Motor neuron (in vitro differentiated cells): Measurements from ENCODE around the gene ARFGAP1. TPM values are rescaled to one million over a fixed set of nuclear protein-coding genes. Genes with fewer than 3 reads are reported as not detected.

Experiments
- ATAC-seq, 8 experiments: fragments of 200-7000 bp; cut with Tn5 transposase; replicated peaks in 6 of 8; 2 replicates each; pipeline ENCODE4 v1.8.0; 2021; ENCODE audit warnings: mild to moderate bottlenecking in 8 of 8, moderate library complexity in 8 of 8
- H3K27ac ChIP-seq, 2 donors: fragments of 250-450 bp; sonication (Bioruptor Pico); 2 replicates each; pipeline ENCODE4 v1.9.0; 2021; ENCODE audit warnings: antibody characterized with exemption in 2 of 2, mild to moderate bottlenecking in 2 of 2, moderate library complexity in 1 of 2
- H3K4me1 ChIP-seq, 2 donors: fragments of 250-450 bp; sonication (Bioruptor Pico); replicated peaks in 1 of 2; 2 replicates each; pipeline ENCODE4 v1.6.1; 2021; ENCODE audit warnings: antibody characterized with exemption in 2 of 2, mild to moderate bottlenecking in 2 of 2, moderate library complexity in 1 of 2
- H3K4me3 ChIP-seq, 5 donors: fragments of 250-450 bp; sonication (Bioruptor Pico); 2 replicates each; pipeline ENCODE4 v1.9.0; 2021; ENCODE audit warnings: antibody characterized with exemption in 5 of 5, mild to moderate bottlenecking in 5 of 5, moderate library complexity in 4 of 5
- WGBS, 10 experiments: fragments of 450-650 bp; shearing (Covaris generic); methylation state at CpG; one replicate each; pipeline ENCODE4 v1.0.0; 2022; 5-methylcytosine and 5-hydroxymethylcytosine counted together
- in situ Hi-C, 9 experiments: fragments of 400-800 bp; cut with MboI; loops; one replicate each; pipeline ENCODE4 v1.15.0; 2021; ENCODE audit warnings: low sequenced_read_pairs in 9 of 9, low pct_unique_long_range_greater_than_20kb in 2 of 9; ENCODE audit not compliant: unreplicated experiment in 9 of 9
- total RNA-seq, 8 experiments: library from RNA; unstranded; fragments of 300-600 nt; gene quantifications; 2 replicates each; pipeline versions ENCODE4 v1.2.3 to v1.2.4, GENCODE V29; 2022

The ARFGAP1 gene
- total RNA-seq, 8 experiments from 2014 or later, result 37.1 to 103 (median 66.8) TPM

DNA sequence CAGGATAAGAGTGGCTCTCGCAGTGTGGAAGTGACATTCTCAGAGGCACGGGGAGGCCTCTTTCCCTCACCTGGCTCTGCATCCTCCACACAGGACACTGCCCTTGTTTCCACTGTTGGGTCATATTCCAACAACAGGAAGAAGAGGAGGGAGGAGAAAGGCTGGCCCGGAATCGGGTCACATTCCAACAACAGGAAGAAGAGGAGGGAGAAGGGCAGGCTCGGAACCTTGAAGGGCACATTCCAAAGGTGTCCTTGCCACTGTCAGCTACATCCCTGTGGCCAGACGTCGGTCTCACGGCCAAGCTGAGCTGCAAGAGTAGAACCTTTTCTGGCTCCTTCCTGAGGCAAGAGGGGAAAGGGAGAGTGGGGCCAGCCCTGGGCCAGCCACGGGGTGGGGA lies 63.1 kb downstream of the ARFGAP1 start:
- ATAC-seq, result no peak
- 0 to 100% (median 4%) methylated on average over 1 to 2 of the region's 9 CpGs; no CpG with 5 or more reads in 6 of the 10 experiments for WGBS, 10 experiments
- in situ Hi-C loops, result no loop called here
- H3K27ac ChIP-seq, result no peak overlapping the region
- no peak overlapping the region for H3K4me3 ChIP-seq
- H3K4me1 ChIP-seq, result peaks cover 0 to 1% of the 10 kb centered on the region in 2 donors

DNA sequence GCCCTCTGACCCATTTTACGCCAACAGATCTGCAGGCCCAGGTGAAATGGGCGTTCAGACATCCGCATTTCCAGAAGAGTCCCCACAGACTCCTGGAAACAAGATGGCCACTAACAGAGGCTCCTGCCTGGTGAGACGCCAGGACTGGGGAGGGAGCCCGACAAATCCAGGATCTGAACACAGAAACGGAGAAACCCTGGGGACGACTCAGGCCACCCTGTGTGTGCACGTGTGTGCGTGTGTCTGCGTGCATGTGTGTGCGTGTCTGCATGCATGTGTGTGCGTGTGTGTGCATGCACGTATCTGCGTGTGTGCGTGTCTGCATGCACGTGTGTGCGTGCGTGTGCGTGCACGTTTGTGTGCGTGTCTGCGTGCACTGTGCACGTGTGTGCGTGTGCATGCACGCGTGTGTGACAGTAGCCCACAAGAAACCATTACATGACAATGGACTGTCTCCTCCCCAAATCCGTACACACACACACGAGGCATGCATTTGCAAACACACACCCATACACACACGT lies 63.7 kb downstream of the ARFGAP1 start:
- 82 to 100% (median 88%) methylated on average over 1 to 20 of the region's 29 CpGs; no CpG with 5 or more reads in 2 of the 10 experiments for WGBS, 10 experiments
- in situ Hi-C loops, result no loop called here
- Histone ChIP-seq H3K4me3 (no peak overlapping the region), H3K4me1 (no peaks in the 10 kb centered on the region), H3K27ac (no peak overlapping the region)
- ATAC-seq, result no peak

DNA sequence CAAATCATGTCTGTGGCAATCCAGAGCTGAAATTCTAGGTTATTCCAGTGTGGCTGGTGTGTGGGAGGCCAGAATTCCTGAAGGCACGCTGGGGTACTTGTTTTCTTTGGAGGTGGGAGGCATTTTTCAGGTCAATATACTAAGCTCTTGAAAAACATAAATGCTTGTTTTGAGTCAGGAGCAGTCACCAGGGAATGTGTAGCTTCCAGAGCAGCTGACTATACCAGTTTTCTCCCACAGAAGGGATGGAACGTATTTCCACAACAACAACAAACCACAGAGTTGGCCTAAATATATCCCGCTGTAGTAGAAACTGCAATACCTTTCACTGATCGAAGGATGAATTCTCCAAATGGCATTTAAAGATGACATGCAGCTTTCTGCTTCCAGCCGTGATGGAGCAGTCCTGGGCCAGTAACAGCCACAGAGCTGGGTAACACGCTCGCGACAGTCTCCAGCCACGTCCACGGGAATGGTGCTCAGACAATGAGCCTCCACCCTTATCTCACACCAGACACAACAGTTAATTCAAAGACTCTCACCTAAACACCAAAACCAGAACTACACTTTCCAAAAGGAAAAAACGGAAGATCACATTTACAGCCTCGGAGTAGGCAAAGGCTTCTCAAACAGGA lies 65.3 kb downstream of the ARFGAP1 start:
- 32 to 97% (median 81%) methylated on average over 2 to 8 of the region's 12 CpGs; no CpG with 5 or more reads in 1 of the 10 experiments for WGBS, 10 experiments
- no peak for ATAC-seq
- H3K27ac ChIP-seq, result no peak overlapping the region
- no peak overlapping the region for H3K4me3 ChIP-seq
- in situ Hi-C loops, result no loop called here
- peaks cover 0 to 5% of the 10 kb centered on the region in 2 donors for H3K4me1 ChIP-seq

Other genes starting within 250 kb of the ARFGAP1 start
- 10 to 100 TPM; 22.9 to 38.5 (median 33.6) TPM for gene YTHDF1, start 56.7 kb upstream of the ARFGAP1 start, total RNA-seq
- gene BIRC7, start 36.9 kb upstream of the ARFGAP1 start, total RNA-seq, result 10 to 100 TPM in 2 of 8 experiments, 1 to 10 TPM in 2, under 1 TPM in 2, not detected in 2; 0.29 to 14.1 (median 2.2) TPM
- gene NKAIN4, start 18.4 kb upstream of the ARFGAP1 start, total RNA-seq, result 100 to 1,000 TPM in 1 of 8 experiments, 10 to 100 TPM in 4, under 1 TPM in 3; 0.31 to 102 (median 18.5) TPM
- gene COL20A1, start 20.4 kb downstream of the ARFGAP1 start, total RNA-seq, result 1 to 10 TPM in 1 of 8 experiments, under 1 TPM in 7; 0.13 to 1.6 (median 0.55) TPM
- gene CHRNA4, start 88.5 kb downstream of the ARFGAP1 start, total RNA-seq, result 10 to 100 TPM in 4 of 8 experiments, 1 to 10 TPM in 3, under 1 TPM in 1; 0.54 to 29.1 (median 12.5) TPM
- gene KCNQ2, start 199.8 kb downstream of the ARFGAP1 start, total RNA-seq, result 100 to 1,000 TPM in 1 of 8 experiments, 10 to 100 TPM in 4, 1 to 10 TPM in 1, under 1 TPM in 2; 0.18 to 124 (median 58.4) TPM
- gene EEF1A2, start 226.3 kb downstream of the ARFGAP1 start, total RNA-seq, result 100 to 1,000 TPM in 4 of 8 experiments, 10 to 100 TPM in 2, 1 to 10 TPM in 2; 2.8 to 390 (median 139) TPM
- 100 to 1,000 TPM in 3 of 8 experiments, 10 to 100 TPM in 5; 12.8 to 270 (median 87.9) TPM for gene PPDPF, start 248.0 kb downstream of the ARFGAP1 start, total RNA-seq